SK-N-SH treated with all-trans-retinoic acid at 6 μM for 48 hours (cell line): ENCODE results near the gene GABRR3.

ENCODE experiments used
- ESRRG ChIP-seq: fragments of 250-450 bp; sonication (Bioruptor Pico); IDR thresholded peaks from 2 replicates; pipeline ENCODE4 v1.6.1; 2021; ENCODE audit warnings: mild to moderate bottlenecking
- GLIS3 ChIP-seq: fragments of 250-450 bp; sonication (Bioruptor Pico); IDR thresholded peaks from 2 replicates; pipeline ENCODE4 v1.5.0; 2020; ENCODE audit warnings: mild to moderate bottlenecking, moderate library complexity
- ZFP30 ChIP-seq: fragments of 450-650 bp; formaldehyde crosslinking; IDR thresholded peaks from 2 replicates; pipeline ENCODE4 v1.5.0; 2022; ENCODE audit warnings: mild to moderate bottlenecking, moderate library complexity
- ZNF565 ChIP-seq: fragments of 450-650 bp; formaldehyde crosslinking; conservative IDR thresholded peaks from 2 replicates; pipeline ENCODE4 v1.5.0; 2020; ENCODE audit warnings: low read depth, mild to moderate bottlenecking, moderate library complexity
- ZNF70 ChIP-seq: fragments of 450-650 bp; formaldehyde crosslinking; IDR thresholded peaks from 2 replicates; pipeline ENCODE4 v1.5.0; 2020; ENCODE audit warnings: mild to moderate bottlenecking, moderate library complexity
- TF ChIP-seq, protein P1 (sequence below): fragments of 250-450 bp; sonication (Bioruptor Pico); IDR thresholded peaks from 2 replicates; pipeline ENCODE4 v1.8.0; 2020; ENCODE audit warnings: mild to moderate bottlenecking, moderate library complexity, borderline replicate concordance
- TF ChIP-seq, protein P2 (sequence below): fragments of 250-450 bp; sonication (Bioruptor Pico); IDR thresholded peaks from 2 replicates; pipeline ENCODE4 v1.5.0; 2020; ENCODE audit warnings: mild to moderate bottlenecking, moderate library complexity

DNA sequence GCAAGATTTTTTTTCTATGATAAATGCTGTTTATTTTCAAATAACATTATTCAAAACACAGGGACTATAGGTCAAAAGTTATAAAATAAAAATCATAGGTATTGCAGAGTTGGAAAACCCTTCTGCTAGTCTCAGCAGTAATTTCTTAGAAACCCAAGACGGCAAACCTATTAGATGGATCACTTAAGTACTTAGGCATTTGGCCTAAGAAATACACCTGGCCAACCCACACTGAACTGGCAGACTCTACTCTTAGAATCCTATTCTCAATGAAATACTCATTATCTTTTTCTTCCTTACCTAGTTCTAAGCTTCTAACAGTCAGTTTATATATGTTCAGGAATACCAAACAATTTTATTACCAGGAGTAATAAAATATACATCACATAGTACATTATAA lies 32.4 kb downstream of the GABRR3 start:
- no peak for TF ChIP-seq GLIS3
- no peak for TF ChIP-seq ESRRG (CRISPR knock-in tag)
- TF ChIP-seq, protein P1, sequence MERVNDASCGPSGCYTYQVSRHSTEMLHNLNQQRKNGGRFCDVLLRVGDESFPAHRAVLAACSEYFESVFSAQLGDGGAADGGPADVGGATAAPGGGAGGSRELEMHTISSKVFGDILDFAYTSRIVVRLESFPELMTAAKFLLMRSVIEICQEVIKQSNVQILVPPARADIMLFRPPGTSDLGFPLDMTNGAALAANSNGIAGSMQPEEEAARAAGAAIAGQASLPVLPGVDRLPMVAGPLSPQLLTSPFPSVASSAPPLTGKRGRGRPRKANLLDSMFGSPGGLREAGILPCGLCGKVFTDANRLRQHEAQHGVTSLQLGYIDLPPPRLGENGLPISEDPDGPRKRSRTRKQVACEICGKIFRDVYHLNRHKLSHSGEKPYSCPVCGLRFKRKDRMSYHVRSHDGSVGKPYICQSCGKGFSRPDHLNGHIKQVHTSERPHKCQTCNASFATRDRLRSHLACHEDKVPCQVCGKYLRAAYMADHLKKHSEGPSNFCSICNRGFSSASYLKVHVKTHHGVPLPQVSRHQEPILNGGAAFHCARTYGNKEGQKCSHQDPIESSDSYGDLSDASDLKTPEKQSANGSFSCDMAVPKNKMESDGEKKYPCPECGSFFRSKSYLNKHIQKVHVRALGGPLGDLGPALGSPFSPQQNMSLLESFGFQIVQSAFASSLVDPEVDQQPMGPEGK (CRISPR knock-in tag) = no peak
- no peak for TF ChIP-seq ZNF565 (CRISPR knock-in tag)
- TF ChIP-seq ZFP30 (CRISPR knock-in tag) = no peak
- TF ChIP-seq ZNF70 = no peak
- TF ChIP-seq, protein P2, sequence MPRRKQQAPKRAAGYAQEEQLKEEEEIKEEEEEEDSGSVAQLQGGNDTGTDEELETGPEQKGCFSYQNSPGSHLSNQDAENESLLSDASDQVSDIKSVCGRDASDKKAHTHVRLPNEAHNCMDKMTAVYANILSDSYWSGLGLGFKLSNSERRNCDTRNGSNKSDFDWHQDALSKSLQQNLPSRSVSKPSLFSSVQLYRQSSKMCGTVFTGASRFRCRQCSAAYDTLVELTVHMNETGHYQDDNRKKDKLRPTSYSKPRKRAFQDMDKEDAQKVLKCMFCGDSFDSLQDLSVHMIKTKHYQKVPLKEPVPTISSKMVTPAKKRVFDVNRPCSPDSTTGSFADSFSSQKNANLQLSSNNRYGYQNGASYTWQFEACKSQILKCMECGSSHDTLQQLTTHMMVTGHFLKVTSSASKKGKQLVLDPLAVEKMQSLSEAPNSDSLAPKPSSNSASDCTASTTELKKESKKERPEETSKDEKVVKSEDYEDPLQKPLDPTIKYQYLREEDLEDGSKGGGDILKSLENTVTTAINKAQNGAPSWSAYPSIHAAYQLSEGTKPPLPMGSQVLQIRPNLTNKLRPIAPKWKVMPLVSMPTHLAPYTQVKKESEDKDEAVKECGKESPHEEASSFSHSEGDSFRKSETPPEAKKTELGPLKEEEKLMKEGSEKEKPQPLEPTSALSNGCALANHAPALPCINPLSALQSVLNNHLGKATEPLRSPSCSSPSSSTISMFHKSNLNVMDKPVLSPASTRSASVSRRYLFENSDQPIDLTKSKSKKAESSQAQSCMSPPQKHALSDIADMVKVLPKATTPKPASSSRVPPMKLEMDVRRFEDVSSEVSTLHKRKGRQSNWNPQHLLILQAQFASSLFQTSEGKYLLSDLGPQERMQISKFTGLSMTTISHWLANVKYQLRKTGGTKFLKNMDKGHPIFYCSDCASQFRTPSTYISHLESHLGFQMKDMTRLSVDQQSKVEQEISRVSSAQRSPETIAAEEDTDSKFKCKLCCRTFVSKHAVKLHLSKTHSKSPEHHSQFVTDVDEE (CRISPR knock-in tag) = no peak
